Stimulated activated CD4-positive, alpha-beta T cell treated with anti-CD3 and anti-CD28 coated beads, TNF-alpha, amount 100 ng/mL, for 1 hour (primary cell): ENCODE data around the gene EMCN.
"Not testable (repeated sequence)": the region's sequence is repeated elsewhere in the genome, so short reads cannot be mapped to it uniquely, and the experiment has no call there.

Experiments
- DNase-seq, 3 donors: peaks; one replicate each; pipeline ENCODE4 v3.0.0-alpha.2; 2020; ENCODE audit warnings: low read depth in 3 of 3, low spot score in 1 of 3

EMCN gene

GRCh38 chr4:100386270-100386669 is 131.6 kb downstream of the EMCN start:
- no peak for DNase-seq

GRCh38 chr4:100380401-100380800 is 137.4 kb downstream of the EMCN start:
- not testable (repeated sequence) for DNase-seq

- no peak for DNase-seq
These were observed 138.2 kb downstream of the EMCN start for GRCh38 chr4:100379583-100380105.

GRCh38 chr4:100372432-100372831 is 145.4 kb downstream of the EMCN start:
- DNase-seq = no peak

GRCh38 chr4:100369871-100370270 is 148.0 kb downstream of the EMCN start:
- DNase-seq = no peak

- DNase-seq = no peak
These were observed 150.4 kb downstream of the EMCN start for GRCh38 chr4:100367451-100367850.

DNA sequence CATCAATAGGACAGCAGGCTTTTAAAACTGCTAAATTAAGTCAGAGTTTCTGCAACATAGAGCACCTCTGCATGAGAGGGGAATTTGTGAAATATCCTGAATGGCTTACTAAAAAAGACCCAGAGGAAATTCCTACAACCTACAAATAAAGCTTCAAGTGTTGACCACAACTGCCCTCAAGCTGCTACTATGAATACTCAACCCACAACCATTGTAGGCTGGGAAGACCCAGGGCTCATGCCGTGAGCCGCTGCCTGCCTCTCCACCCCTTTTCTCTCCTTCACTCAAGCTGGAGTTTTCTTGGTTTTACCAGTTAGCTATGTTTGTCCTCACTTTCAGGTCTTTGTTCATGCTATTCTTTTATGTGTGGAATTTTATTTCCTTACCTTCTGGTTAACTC is 151.6 kb downstream of the EMCN start:
- DNase-seq = no peak

- DNase-seq = no peak
These were observed 155.5 kb downstream of the EMCN start for GRCh38 chr4:100362366-100362765.

GRCh38 chr4:100361336-100361735 is 156.5 kb downstream of the EMCN start:
- DNase-seq = no peak

GRCh38 chr4:100360211-100360610 is 157.6 kb downstream of the EMCN start:
- DNase-seq = no peak

DNA sequence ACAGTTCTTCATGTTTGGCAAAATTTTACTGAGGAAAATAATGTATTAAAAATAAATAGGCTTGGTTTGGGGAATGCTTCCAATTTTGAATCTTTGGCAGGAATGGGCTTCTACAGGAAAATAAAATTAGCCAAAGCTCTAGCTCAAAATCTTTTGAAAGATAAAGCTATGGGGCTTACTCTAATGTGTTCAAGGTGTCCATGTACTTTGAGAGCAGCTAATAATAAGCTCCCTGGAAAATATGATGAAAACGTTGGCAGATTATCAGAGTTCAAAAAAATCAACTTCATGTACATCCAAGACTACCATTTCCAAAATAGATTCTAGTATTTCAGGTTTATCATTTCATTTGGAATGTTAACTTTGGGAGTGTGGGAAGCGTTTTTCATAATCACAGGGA is 158.4 kb downstream of the EMCN start:
- DNase-seq = no peak

- no peak for DNase-seq
These were observed 160.3 kb downstream of the EMCN start for GRCh38 chr4:100357542-100357941.

DNA sequence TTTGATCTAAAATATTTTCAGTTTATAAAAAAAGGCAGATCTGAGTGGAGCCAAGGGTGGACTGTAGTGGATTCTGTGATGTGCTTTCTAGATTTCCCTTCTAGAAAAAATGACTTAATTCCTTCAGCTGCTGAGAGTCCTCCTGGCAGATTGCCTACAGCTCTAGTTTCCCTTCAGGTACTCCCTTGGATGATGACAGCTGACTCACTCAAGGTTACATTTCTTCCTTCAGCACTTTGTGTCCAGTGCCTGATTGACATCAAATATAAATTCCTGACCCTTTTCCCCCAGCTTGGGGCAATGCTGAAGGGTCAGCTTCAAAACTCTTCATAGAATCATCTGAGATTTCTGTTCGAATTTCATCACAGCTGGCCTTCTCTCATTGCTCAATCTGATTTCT is 161.7 kb downstream of the EMCN start:
- no peak for DNase-seq

DNA sequence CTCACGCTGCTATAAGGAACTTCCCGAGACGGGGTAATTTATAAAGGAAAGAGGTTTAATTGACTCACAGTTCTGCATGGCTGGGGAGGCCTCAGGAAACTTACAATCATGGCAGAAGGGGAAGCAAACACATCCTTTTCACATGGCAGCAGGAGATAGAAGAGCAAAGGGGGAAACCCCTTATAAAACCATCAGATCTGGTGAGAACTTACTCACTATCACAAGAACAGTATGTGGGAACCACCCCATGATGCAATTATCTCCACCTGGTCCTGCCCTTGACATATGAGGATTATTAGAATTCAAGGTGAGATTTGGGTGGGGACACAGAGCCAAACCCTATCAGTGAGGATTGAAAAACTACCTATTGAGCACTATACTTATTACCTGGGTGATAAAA is 165.5 kb downstream of the EMCN start:
- DNase-seq = not testable (repeated sequence)

DNA sequence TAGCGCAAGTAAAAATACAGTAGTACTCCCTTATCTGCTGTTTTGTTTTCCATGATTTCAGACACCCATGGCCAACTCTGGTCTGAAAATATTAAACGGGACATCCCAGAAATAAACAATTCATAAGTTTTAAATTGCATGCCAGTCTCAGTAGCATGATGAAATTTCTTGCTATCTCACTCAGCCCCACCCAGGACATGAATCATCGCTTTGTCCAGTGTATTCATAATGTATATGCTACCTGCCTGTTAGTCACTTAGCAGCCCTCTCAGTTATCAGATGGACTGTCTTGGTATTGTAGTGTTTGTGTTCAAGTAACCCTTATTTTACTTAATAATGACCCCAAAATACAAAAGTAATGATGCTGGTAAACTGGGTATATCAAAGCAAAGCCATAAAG is 169.3 kb downstream of the EMCN start:
- no peak for DNase-seq

- no peak for DNase-seq
These were observed 170.6 kb downstream of the EMCN start for GRCh38 chr4:100347241-100347640.

DNA sequence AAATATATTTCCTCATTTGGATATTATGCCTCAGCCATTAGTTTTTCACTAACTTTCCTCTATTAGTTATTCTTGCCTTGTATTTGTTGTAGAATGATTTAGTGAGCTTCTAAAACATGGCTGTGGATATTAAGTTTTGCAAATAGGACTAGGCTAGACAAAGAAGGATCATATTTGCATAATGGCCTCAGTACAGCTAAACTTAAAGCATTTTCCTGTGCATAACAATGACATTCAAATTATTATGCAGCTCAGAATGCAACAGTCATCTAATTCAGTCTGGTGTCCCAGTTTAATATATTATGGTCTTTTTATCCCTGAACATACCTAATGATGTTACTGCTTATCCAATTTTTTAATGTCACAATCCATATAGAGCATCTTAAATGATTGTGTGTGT is 172.2 kb downstream of the EMCN start:
- no peak for DNase-seq
